HepG2 (cell line): ENCODE data around the gene GALNT10. TPM values are rescaled to one million over a fixed set of nuclear protein-coding genes. Genes with fewer than 3 reads are reported as not detected.

ENCODE experiments used
- ATAC-seq: fragments of 200-7000 bp; cut with Tn5 transposase; 3 replicates; pipeline ENCODE4 v1.9.1; 2020; ENCODE audit warnings: mild to moderate bottlenecking, moderate library complexity
- BruUV-seq: library from RNA; stranded (reverse); fragments of 400-500 nt; replicated peaks from 2 replicates; lab custom pipeline; 2021; lab: Mats Ljungman, UMichigan
- CTCF ChIA-PET: fragments of 300-600 bp; formaldehyde crosslinking; extraction: SDS; loops from one replicate; lab custom pipeline; 2021; ENCODE audit warnings: low total read pairs, inconsistent platforms, low intra/inter-chr PET ratio; lab: Yijun Ruan, JAX
- POLR2A ChIA-PET: fragments of 350-600 bp; sonication (Branson Sonifier 250); formaldehyde crosslinking; loops from one replicate; lab custom pipeline; 2020; ENCODE audit warnings: antibody characterized with exemption, inconsistent platforms; lab: Yijun Ruan, JAX
- DNase-seq: peaks from one replicate; pipeline ENCODE4 v3.0.0-alpha.2; 2015; ENCODE audit warnings: low spot score
- FAIRE-seq: peaks from 3 replicates; lab custom pipeline; 2011; peaks lifted over from hg19 to GRCh38; lab: Jason Lieb, UNC
- H2AFZ ChIP-seq: one replicate; pipeline ENCODE4 v1.6.1; 2011; ENCODE audit warnings: low read length, inconsistent platforms
- H3K27ac ChIP-seq: fragments of 300-600 bp; 3 replicates; pipeline ENCODE4 v1.8.0; 2011; ENCODE audit warnings: mixed run types, mild to moderate bottlenecking, mixed read lengths, low read length, inconsistent platforms; ENCODE audit not compliant: insufficient read depth; ENCODE audit errors: extremely low read length
- H3K27me3 ChIP-seq, 2 experiments: fragments of 200-600 bp in 1 of 2; 2 replicates in 1 of 2; 3 replicates in 1 of 2; pipeline versions ENCODE4 v1.6.0 to v1.8.0; 2011; ENCODE audit warnings: low read length in 2 of 2, mild to moderate bottlenecking in 2 of 2, moderate library complexity in 2 of 2, inconsistent platforms in 1 of 2; ENCODE audit not compliant: insufficient read depth in 2 of 2, control insufficient read depth in 1 of 2
- H3K36me3 ChIP-seq, 2 experiments: fragments of 200-600 bp in 1 of 2; replicated peaks in 1 of 2; 2 replicates in 1 of 2; 3 replicates in 1 of 2; pipeline versions ENCODE4 v1.5.1 to v1.8.0; 2011; ENCODE audit warnings: low read length in 2 of 2, inconsistent platforms in 1 of 2; ENCODE audit not compliant: insufficient read depth in 2 of 2, control insufficient read depth in 1 of 2
- H3K4me1 ChIP-seq: 2 replicates; pipeline ENCODE4 v1.5.1; 2012; ENCODE audit warnings: low read length, inconsistent platforms; ENCODE audit not compliant: insufficient read depth
- H3K4me2 ChIP-seq: 2 replicates; pipeline ENCODE4 v1.6.0; 2011; ENCODE audit warnings: low read depth, low read length, inconsistent platforms
- H3K4me3 ChIP-seq, 3 experiments: fragments of 200-600 bp in 1 of 3; sonication (generic), shearing (Covaris generic) in 1 of 3; replicated peaks in 1 of 3; 2 replicates each; pipeline ENCODE4 v1.5.1; 2011 to 2016; ENCODE audit warnings: low read length in 3 of 3, inconsistent platforms in 2 of 3, low read depth in 2 of 3, mild to moderate bottlenecking in 2 of 3, control low read depth in 1 of 3, mixed read lengths in 1 of 3; ENCODE audit not compliant: insufficient read depth in 1 of 3
- H3K79me2 ChIP-seq: one replicate; pipeline ENCODE4 v1.6.1; 2011; ENCODE audit warnings: low read length, inconsistent platforms; ENCODE audit not compliant: insufficient read depth
- H3K9ac ChIP-seq: 2 replicates; pipeline ENCODE4 v1.6.0; 2011; ENCODE audit warnings: mild to moderate bottlenecking, low read depth, low read length, inconsistent platforms; ENCODE audit not compliant: insufficient read depth
- H3K9me3 ChIP-seq: 2 replicates; pipeline ENCODE4 v1.5.1; 2012; ENCODE audit warnings: mild to moderate bottlenecking, low read length
- H4K20me1 ChIP-seq: 2 replicates; pipeline ENCODE4 v1.6.0; 2011; ENCODE audit warnings: inconsistent platforms, mild to moderate bottlenecking, low read length, moderate library complexity; ENCODE audit not compliant: insufficient read depth
- ARID4A ChIP-seq: sonication (generic); formaldehyde crosslinking; IDR thresholded peaks from 2 replicates; pipeline ENCODE4 v1.5.0; 2020; ENCODE audit warnings: mild to moderate bottlenecking, missing genetic modification reagents, borderline replicate concordance
- SMAD3 ChIP-seq: sonication (generic); formaldehyde crosslinking; IDR thresholded peaks from 2 replicates; pipeline ENCODE4 v1.4.0; 2020; ENCODE audit warnings: missing genetic modification reagents
- SUZ12 ChIP-seq: fragments of 150-350 bp; IDR thresholded peaks from 2 replicates; pipeline ENCODE4 v1.6.1; 2014; ENCODE audit warnings: low read depth, low read length
- ZFP90 ChIP-seq: sonication (generic); formaldehyde crosslinking; IDR thresholded peaks from 2 replicates; pipeline ENCODE4 v1.8.0; 2022; ENCODE audit warnings: missing genetic modification reagents, mild to moderate bottlenecking, inconsistent platforms, borderline replicate concordance
- ZNF260 ChIP-seq: sonication (generic); formaldehyde crosslinking; IDR thresholded peaks from 2 replicates; pipeline ENCODE4 v1.4.0; 2020; ENCODE audit warnings: missing genetic modification reagents, low read depth, mild to moderate bottlenecking, borderline replicate concordance
- ZNF296 ChIP-seq: sonication (generic); formaldehyde crosslinking; conservative IDR thresholded peaks from 2 replicates; pipeline ENCODE4 v1.5.0; 2020; ENCODE audit warnings: mild to moderate bottlenecking, missing genetic modification reagents
- ZNF317 ChIP-seq: sonication (generic); formaldehyde crosslinking; IDR thresholded peaks from 2 replicates; pipeline ENCODE4 v1.5.0; 2020; ENCODE audit warnings: mild to moderate bottlenecking, missing genetic modification reagents
- WGBS: methylation state at CpG from one replicate; pipeline ENCODE4 v1.1.6; 2017; ENCODE audit warnings: low lambda C conversion rate; 5-methylcytosine and 5-hydroxymethylcytosine counted together
- in situ Hi-C: cut with HindIII; loops from 2 replicates; pipeline ENCODE4 v1.10.0; 2017; ENCODE audit warnings: low pct_unique_long_range_greater_than_20kb; ENCODE audit not compliant: extremely low pct_ligation_motif_present
- intact Hi-C: fragments of 100-400 bp; cut with micrococcal nuclease; formaldehyde crosslinking; loops from one replicate; pipeline ENCODE4 v1.10.0; 2022; ENCODE audit not compliant: unreplicated experiment
- polyA plus RNA-seq, 8 experiments: library from polyadenylated mRNA; depleted of rRNA in 3 of 8; stranded (reverse) in 7 of 8; unstranded in 1 of 8; fragments of >200 nt; fragmentation: Illumina TruSeq in 4 of 8; extraction: Trizol in 4 of 8; gene quantifications; 2 replicates each; pipeline versions ENCODE4 v1.2.1 to v1.2.3, GENCODE V29; 2011 to 2016; ENCODE audit warnings: low read depth in 4 of 8, missing spikeins in 1 of 8, mixed read lengths in 1 of 8; ENCODE audit not compliant: insufficient read depth in 1 of 8
- total RNA-seq, 5 experiments: library from RNA; depleted of rRNA; stranded (reverse); fragments of >200 nt; fragmentation: Illumina TruSeq; extraction: Trizol; gene quantifications; 2 replicates each; pipeline ENCODE4 v1.2.3, GENCODE V29; 2016; ENCODE audit warnings: low read depth in 1 of 5
- TF ChIP-seq, protein P1 (sequence below): sonication (generic); formaldehyde crosslinking; conservative IDR thresholded peaks from 2 replicates; pipeline ENCODE4 v1.8.0; 2022; ENCODE audit warnings: low read depth, missing genetic modification reagents

The GALNT10 gene
- total and polyA plus RNA-seq, 2 of the 13 experiments (the other 11 are each of a cell fraction or from before 2014, with no cell fraction given): 8.1 to 11.2 TPM

- intact Hi-C loops: no loop called here
Measured at GRCh38 chr5:154166901-154167791, 23.4 kb upstream of the GALNT10 start.

More at GRCh38 chr5:154166901-154167791, 23.4 kb upstream of the GALNT10 start:
- ATAC-seq: no peak
- POLR2A ChIA-PET: no interaction called here
- TF ChIP-seq ZNF317 (no peak), ARID4A (CRISPR knock-in tag) (no peak), SMAD3 (CRISPR knock-in tag) (no peak), ZNF296 (CRISPR knock-in tag) (no peak), SUZ12 (no peak), ZNF260 (CRISPR knock-in tag) (no peak), ZFP90 (CRISPR knock-in tag) (no peak)
- TF ChIP-seq, protein P1, sequence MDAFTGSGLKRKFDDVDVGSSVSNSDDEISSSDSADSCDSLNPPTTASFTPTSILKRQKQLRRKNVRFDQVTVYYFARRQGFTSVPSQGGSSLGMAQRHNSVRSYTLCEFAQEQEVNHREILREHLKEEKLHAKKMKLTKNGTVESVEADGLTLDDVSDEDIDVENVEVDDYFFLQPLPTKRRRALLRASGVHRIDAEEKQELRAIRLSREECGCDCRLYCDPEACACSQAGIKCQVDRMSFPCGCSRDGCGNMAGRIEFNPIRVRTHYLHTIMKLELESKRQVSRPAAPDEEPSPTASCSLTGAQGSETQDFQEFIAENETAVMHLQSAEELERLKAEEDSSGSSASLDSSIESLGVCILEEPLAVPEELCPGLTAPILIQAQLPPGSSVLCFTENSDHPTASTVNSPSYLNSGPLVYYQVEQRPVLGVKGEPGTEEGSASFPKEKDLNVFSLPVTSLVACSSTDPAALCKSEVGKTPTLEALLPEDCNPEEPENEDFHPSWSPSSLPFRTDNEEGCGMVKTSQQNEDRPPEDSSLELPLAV (CRISPR knock-in tag): no peak
- no peak overlapping the region for H3K4me2 ChIP-seq
- in situ Hi-C loops: loop anchor here (25.0 kb wide), 1 partner anchor 1630 kb away; no protein-coding TSS in a partner anchor
- no peaks in the 10 kb centered on the region for H4K20me1 ChIP-seq
- no peak for FAIRE-seq
- no peak overlapping the region for H2AFZ ChIP-seq
- CTCF ChIA-PET: no interaction called here
- no peak overlapping the region for H3K27ac ChIP-seq
- no peak overlapping the region for H3K9ac ChIP-seq
- BruUV-seq: no TSS peak
- peaks cover 0 to 3% of the 10 kb centered on the region in 2 experiments; a peak in 3 of 5 replicates for H3K27me3 ChIP-seq
- 40% methylated on average over 2 of the region's 2 CpGs for WGBS
- no peaks in the 10 kb centered on the region for H3K4me1 ChIP-seq
- no peak for DNase-seq
- no peaks in the 10 kb centered on the region for H3K9me3 ChIP-seq
- H3K4me3 ChIP-seq: no peak overlapping the region
- no peaks in the 10 kb centered on the region for H3K79me2 ChIP-seq
- H3K36me3 ChIP-seq: no peaks in the 10 kb centered on the region
